BLaER1 treated with 17β-estradiol and CSF1 and Interleukin-3, amounts not matched to agents 10 nM and 100 nM (cell line): ENCODE measurements around the gene TUBGCP6.

Source experiments
- H3K27ac ChIP-seq, 11 experiments: shearing (Covaris generic); formaldehyde crosslinking; 2 replicates each; pipeline ENCODE4 v1.8.1; 2022
- H3K27me3 ChIP-seq, 11 experiments: shearing (Covaris generic); formaldehyde crosslinking; 2 replicates each; pipeline ENCODE4 v1.8.1; 2022
- H3K36me3 ChIP-seq, 11 experiments: shearing (Covaris generic); formaldehyde crosslinking; 2 replicates each; pipeline ENCODE4 v1.8.1; 2022
- H3K4me1 ChIP-seq, 10 experiments: shearing (Covaris generic); formaldehyde crosslinking; 2 replicates each; pipeline ENCODE4 v1.8.1; 2022
- H3K4me2 ChIP-seq, 11 experiments: shearing (Covaris generic); formaldehyde crosslinking; 2 replicates each; pipeline ENCODE4 v1.8.1; 2022
- H3K4me3 ChIP-seq, 10 experiments: shearing (Covaris generic); formaldehyde crosslinking; 2 replicates each; pipeline ENCODE4 v1.8.1; 2022
- H3K9ac ChIP-seq, 11 experiments: shearing (Covaris generic); formaldehyde crosslinking; 2 replicates each; pipeline ENCODE4 v1.8.1; 2022
- H3K9me3 ChIP-seq, 11 experiments: shearing (Covaris generic); formaldehyde crosslinking; replicated peaks in 1 of 11; 2 replicates each; pipeline ENCODE4 v1.8.1; 2022
- H4K20me1 ChIP-seq, 11 experiments: shearing (Covaris generic); formaldehyde crosslinking; 2 replicates each; pipeline ENCODE4 v1.8.1; 2022
- Cebpa-rat ChIP-seq, 11 experiments: shearing (Covaris generic); IDR thresholded peaks; 2 replicates each; pipeline ENCODE4 v1.8.1; 2022

Gene TUBGCP6

GRCh38 chr22:50202130-50202666 is 42.6 kb downstream of the TUBGCP6 start:
- Histone ChIP-seq H3K4me2 (peak overlapping the region; percentile 90 to 100 (median 99)), H3K36me3 (peaks cover 33 to 67% (median 50%) of the 10 kb centered on the region in 11 experiments), H3K9ac (peak overlapping the region; percentile 87 to 95 (median 94)), H3K9me3 (peaks cover 0 to 7% (median 0%) of the 10 kb centered on the region in 11 experiments; a peak in 5 of 22 replicates), H4K20me1 (peaks cover 70 to 94% (median 83%) of the 10 kb centered on the region in 11 experiments; a peak in 21 of 22 replicates), H3K4me1 (peaks cover 54 to 89% (median 80%) of the 10 kb centered on the region in 10 experiments), H3K27ac (peak overlapping the region in 7 of 11 experiments; percentile 85 to 92 (median 88); a peak in 10 of 22 replicates), H3K27me3 (peaks cover 0 to 6% (median 0%) of the 10 kb centered on the region in 11 experiments; a peak in 3 of 22 replicates), H3K4me3 (peak overlapping the region; percentile 92 to 99 (median 95))
- TF ChIP-seq Cebpa-rat (IDR thresholded peaks at IDR 0.05), result no peak

- peaks cover 0 to 7% (median 0%) of the 10 kb centered on the region in 11 experiments; a peak in 5 of 22 replicates for H3K9me3 ChIP-seq
- peaks cover 67 to 94% (median 83%) of the 10 kb centered on the region in 11 experiments; a peak in 21 of 22 replicates for H4K20me1 ChIP-seq
- peaks cover 47 to 89% (median 80%) of the 10 kb centered on the region in 10 experiments for H3K4me1 ChIP-seq
- peak overlapping the region; percentile 92 to 99 (median 95) for H3K4me3 ChIP-seq
- TF ChIP-seq Cebpa-rat (IDR thresholded peaks at IDR 0.05), result no peak
- peaks cover 0 to 7% (median 0%) of the 10 kb centered on the region in 11 experiments; a peak in 6 of 22 replicates for H3K27me3 ChIP-seq
- peak overlapping the region; percentile 87 to 95 (median 94) for H3K9ac ChIP-seq
- peak overlapping the region; percentile 71 to 92 (median 88) for H3K27ac ChIP-seq
- H3K4me2 ChIP-seq, result peak overlapping the region; percentile 90 to 100 (median 99)
- peaks cover 34 to 67% (median 49%) of the 10 kb centered on the region in 11 experiments for H3K36me3 ChIP-seq
Measured at GRCh38 chr22:50201191-50202129, 43.4 kb downstream of the TUBGCP6 start.

- peak within 1 kb of the TSS; percentile 96 to 100 (median 99) for H3K4me2 ChIP-seq
- H3K27me3 ChIP-seq, result peaks cover 0 to 14% (median 0%) of the 10 kb centered on the region in 11 experiments; a peak in 6 of 22 replicates
- H4K20me1 ChIP-seq, result peaks cover 65 to 94% (median 83%) of the 10 kb centered on the region in 11 experiments; a peak in 21 of 22 replicates
- H3K9me3 ChIP-seq, result peaks cover 0 to 7% (median 0%) of the 10 kb centered on the region in 11 experiments; a peak in 5 of 22 replicates
- H3K9ac ChIP-seq, result peak within 1 kb of the TSS; percentile 87 to 95 (median 94)
- H3K4me1 ChIP-seq, result peaks cover 45 to 89% (median 80%) of the 10 kb centered on the region in 10 experiments
- TF ChIP-seq Cebpa-rat (IDR thresholded peaks at IDR 0.05), result no peak
- H3K4me3 ChIP-seq, result peak within 1 kb of the TSS; percentile 92 to 99 (median 95)
- peak within 1 kb of the TSS; percentile 71 to 92 (median 88) for H3K27ac ChIP-seq
- H3K36me3 ChIP-seq, result peaks cover 34 to 66% (median 49%) of the 10 kb centered on the region in 11 experiments
Measured at GRCh38 chr22:50200461-50201190, 44.2 kb downstream of the TUBGCP6 start, which contains the start of gene SELENOO. SELENOO (plus strand) TSS chr22:50201011; CDS start chr22:50201037, 26 bp downstream.

GRCh38 chr22:50199829-50200460 is 44.9 kb downstream of the TUBGCP6 start:
- Histone ChIP-seq H3K9ac (peak overlapping the region; percentile 79 to 95 (median 94)), H3K27me3 (peaks cover 0 to 15% (median 0%) of the 10 kb centered on the region in 11 experiments; a peak in 6 of 22 replicates), H3K4me3 (peak overlapping the region; percentile 92 to 99 (median 95)), H3K36me3 (peaks cover 36 to 66% (median 50%) of the 10 kb centered on the region in 11 experiments), H3K4me1 (peaks cover 45 to 89% (median 80%) of the 10 kb centered on the region in 10 experiments), H4K20me1 (peaks cover 61 to 94% (median 83%) of the 10 kb centered on the region in 11 experiments; a peak in 21 of 22 replicates), H3K27ac (peak overlapping the region; percentile 58 to 92 (median 82)), H3K4me2 (peak overlapping the region; percentile 95 to 100 (median 98)), H3K9me3 (peaks cover 0 to 7% (median 0%) of the 10 kb centered on the region in 11 experiments; a peak in 5 of 22 replicates)
- no peak for TF ChIP-seq Cebpa-rat (IDR thresholded peaks at IDR 0.05)

- Histone ChIP-seq H3K36me3 (peaks cover 38 to 66% (median 54%) of the 10 kb centered on the region in 11 experiments), H3K9me3 (peaks cover 0 to 7% (median 0%) of the 10 kb centered on the region in 11 experiments; a peak in 5 of 22 replicates), H4K20me1 (peaks cover 56 to 94% (median 83%) of the 10 kb centered on the region in 11 experiments; a peak in 21 of 22 replicates), H3K4me3 (peak overlapping the region in 8 of 10 experiments; percentile 92 to 97 (median 95); a peak in 11 of 20 replicates), H3K27ac (peak overlapping the region in 4 of 11 experiments; percentile 82 to 92 (median 86); a peak in 6 of 22 replicates), H3K4me2 (peak overlapping the region; percentile 95 to 100 (median 98)), H3K27me3 (peaks cover 0 to 22% (median 0%) of the 10 kb centered on the region in 11 experiments; a peak in 6 of 22 replicates), H3K4me1 (peaks cover 45 to 89% (median 80%) of the 10 kb centered on the region in 10 experiments), H3K9ac (peak overlapping the region in 7 of 11 experiments; percentile 79 to 95 (median 94); a peak in 14 of 22 replicates)
- no peak for TF ChIP-seq Cebpa-rat (IDR thresholded peaks at IDR 0.05)
Measured at GRCh38 chr22:50199251-50199721, 45.5 kb downstream of the TUBGCP6 start.

GRCh38 chr22:50198624-50199017 is 46.2 kb downstream of the TUBGCP6 start:
- H3K27ac ChIP-seq, result peak overlapping the region in 3 of 11 experiments; percentile 43 to 92 (median 90); a peak in 6 of 22 replicates
- peak overlapping the region in 1 of 10 experiments; percentile 26; a peak in 2 of 20 replicates for H3K4me3 ChIP-seq
- H4K20me1 ChIP-seq, result peaks cover 55 to 94% (median 86%) of the 10 kb centered on the region in 11 experiments; a peak in 21 of 22 replicates
- H3K36me3 ChIP-seq, result peaks cover 41 to 67% (median 56%) of the 10 kb centered on the region in 11 experiments
- peaks cover 0 to 27% (median 0%) of the 10 kb centered on the region in 11 experiments; a peak in 6 of 22 replicates for H3K27me3 ChIP-seq
- peak overlapping the region in 9 of 11 experiments; percentile 95 to 100 (median 99); a peak in 17 of 22 replicates for H3K4me2 ChIP-seq
- H3K9me3 ChIP-seq, result peaks cover 0 to 7% (median 0%) of the 10 kb centered on the region in 11 experiments; a peak in 5 of 22 replicates
- H3K9ac ChIP-seq, result peak overlapping the region in 4 of 11 experiments; percentile 94 to 95 (median 94); a peak in 8 of 22 replicates
- no peak for TF ChIP-seq Cebpa-rat (IDR thresholded peaks at IDR 0.05)
- peaks cover 45 to 89% (median 80%) of the 10 kb centered on the region in 10 experiments for H3K4me1 ChIP-seq
